HEK293T (cell line): ENCODE data around the gene DTNBP1.

Source experiments
- CTCF ChIA-PET: fragments of 350-600 bp; formaldehyde crosslinking; extraction: SDS; loops from one replicate; lab custom pipeline; 2021; ENCODE audit warnings: antibody characterized with exemption, inconsistent platforms; lab: Yijun Ruan, JAX
- POLR2A ChIA-PET: fragments of 350-600 bp; formaldehyde crosslinking; extraction: SDS; loops from one replicate; lab custom pipeline; 2020; ENCODE audit warnings: antibody characterized with exemption, inconsistent platforms; lab: Yijun Ruan, JAX
- DNase-seq: peaks from one replicate; pipeline ENCODE4 v3.0.0; 2012; ENCODE audit warnings: mixed read lengths; ENCODE audit errors: extremely low spot score
- ARNT ChIP-seq: fragments of 450-650 bp; IDR thresholded peaks from 2 replicates; pipeline ENCODE4 v1.6.1; 2017; ENCODE audit warnings: mild to moderate bottlenecking
- BHLHE40 ChIP-seq: fragments of 450-650 bp; IDR thresholded peaks from 2 replicates; pipeline ENCODE4 v1.6.1; 2016; ENCODE audit warnings: mild to moderate bottlenecking, moderate library complexity, borderline replicate concordance
- CTBP1 ChIP-seq: fragments of 450-650 bp; IDR thresholded peaks from 2 replicates; pipeline ENCODE4 v1.6.1; 2016; ENCODE audit warnings: borderline replicate concordance
- ELF4 ChIP-seq: fragments of 450-650 bp; IDR thresholded peaks from 2 replicates; pipeline ENCODE4 v1.6.1; 2017; ENCODE audit warnings: antibody characterized with exemption
- FOXA1 ChIP-seq: fragments of 450-650 bp; IDR thresholded peaks from 2 replicates; pipeline ENCODE4 v1.6.1; 2016; ENCODE audit warnings: mild to moderate bottlenecking
- FOXK2 ChIP-seq: fragments of 450-650 bp; IDR thresholded peaks from 2 replicates; pipeline ENCODE4 v1.6.1; 2016; ENCODE audit warnings: mild to moderate bottlenecking
- FOXM1 ChIP-seq: fragments of 450-650 bp; IDR thresholded peaks from 2 replicates; pipeline ENCODE4 v1.6.1; 2017; ENCODE audit warnings: mild to moderate bottlenecking, borderline replicate concordance
- HDGF ChIP-seq: fragments of 450-650 bp; IDR thresholded peaks from 2 replicates; pipeline ENCODE4 v1.6.1; 2017; ENCODE audit warnings: antibody characterized with exemption, borderline replicate concordance
- L3MBTL2 ChIP-seq: fragments of 450-650 bp; conservative IDR thresholded peaks from 2 replicates; pipeline ENCODE4 v1.6.1; 2016; ENCODE audit warnings: mild to moderate bottlenecking
- LEF1 ChIP-seq: fragments of 450-650 bp; IDR thresholded peaks from 2 replicates; pipeline ENCODE4 v1.6.1; 2017; ENCODE audit warnings: mild to moderate bottlenecking, borderline replicate concordance
- NFRKB ChIP-seq: fragments of 450-650 bp; IDR thresholded peaks from 2 replicates; pipeline ENCODE4 v1.6.1; 2016; ENCODE audit warnings: mild to moderate bottlenecking, moderate library complexity
- SP1 ChIP-seq: fragments of 450-650 bp; IDR thresholded peaks from 2 replicates; pipeline ENCODE4 v1.6.1; 2017
- SUZ12 ChIP-seq: fragments of 450-650 bp; IDR thresholded peaks from 2 replicates; pipeline ENCODE4 v1.6.1; 2016; ENCODE audit warnings: mild to moderate bottlenecking
- TARDBP ChIP-seq: fragments of 450-650 bp; IDR thresholded peaks from 2 replicates; pipeline ENCODE4 v1.6.1; 2016
- ZNF384 ChIP-seq: fragments of 450-650 bp; IDR thresholded peaks from 2 replicates; pipeline ENCODE4 v1.6.1; 2016
- TF ChIP-seq, protein P1 (sequence below): fragments of 450-650 bp; IDR thresholded peaks from 2 replicates; pipeline ENCODE4 v1.6.1; 2016

The DTNBP1 gene

DNA sequence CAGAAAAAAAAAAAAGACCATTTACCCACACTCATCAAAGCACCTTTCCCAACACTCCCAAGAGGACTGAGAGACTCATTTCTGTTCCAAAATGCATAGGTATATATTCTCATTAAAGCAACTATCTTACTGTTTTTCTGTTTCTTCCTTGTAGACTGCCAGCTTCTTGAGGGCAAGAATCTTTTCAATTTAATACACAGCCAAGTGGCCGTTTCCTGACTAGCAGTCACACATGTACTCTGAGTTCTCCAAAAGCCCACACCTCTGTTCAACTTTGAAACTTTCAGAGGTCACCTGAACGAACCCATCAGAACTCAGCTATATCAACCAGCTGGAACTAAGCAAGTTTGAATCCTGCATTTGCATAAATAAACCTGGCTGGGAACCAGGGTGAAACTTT, 92.7 kb downstream of the DTNBP1 start:
- DNase-seq = no peak
- ChIA-PET CTCF (interaction anchor here (0.6 kb wide), 1 partner anchor 1395 kb away, joined by 8 read pairs; no protein-coding TSS in a partner anchor), POLR2A (no interaction called here)
- no peak for TF ChIP-seq SUZ12

DNA sequence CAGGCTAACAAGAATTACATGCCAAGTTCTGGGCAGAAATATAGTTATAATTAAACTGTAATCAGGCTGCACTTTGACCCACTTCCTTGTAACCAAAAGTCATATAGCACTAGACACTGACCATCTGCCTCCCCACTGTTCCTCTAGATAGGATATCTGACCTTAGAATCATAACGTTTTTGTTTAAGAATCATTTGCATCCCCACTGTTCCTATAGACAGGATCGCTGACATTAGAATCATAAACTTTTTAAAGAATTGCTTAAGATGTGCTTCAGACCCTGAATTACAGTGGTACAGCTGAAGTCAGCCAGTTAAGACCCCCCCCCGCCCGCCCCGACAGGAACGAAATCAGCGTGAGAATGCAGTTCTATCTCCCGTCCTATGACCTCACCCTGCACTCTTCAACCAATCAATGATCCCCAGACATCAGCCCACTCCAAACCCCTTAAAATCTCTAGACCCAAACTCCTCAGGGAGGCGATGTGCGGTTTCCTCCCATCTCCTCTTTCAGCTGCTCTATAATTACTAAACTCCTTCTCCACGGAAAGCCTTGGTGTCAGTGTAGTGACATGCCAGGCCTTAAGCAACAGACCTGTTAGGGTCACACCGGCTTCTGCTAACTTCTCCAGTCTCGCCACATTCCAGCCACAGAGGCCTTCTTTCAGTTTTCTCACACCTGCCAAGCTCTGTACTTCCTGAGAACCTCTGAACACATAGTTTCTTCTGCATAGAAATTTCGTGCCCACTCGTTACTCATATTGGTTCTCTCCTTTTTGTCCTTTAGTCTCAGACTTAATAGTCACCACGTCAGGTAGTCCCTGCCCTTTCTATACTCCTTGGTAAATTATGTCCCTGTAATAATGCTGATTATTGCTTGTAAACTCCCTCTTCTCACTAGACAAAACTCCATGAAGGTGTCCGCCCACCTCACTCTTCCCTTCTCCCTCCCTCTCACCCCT, 93.5 kb downstream of the DTNBP1 start:
- POLR2A ChIA-PET = no interaction called here
- DNase-seq = no peak

DNA sequence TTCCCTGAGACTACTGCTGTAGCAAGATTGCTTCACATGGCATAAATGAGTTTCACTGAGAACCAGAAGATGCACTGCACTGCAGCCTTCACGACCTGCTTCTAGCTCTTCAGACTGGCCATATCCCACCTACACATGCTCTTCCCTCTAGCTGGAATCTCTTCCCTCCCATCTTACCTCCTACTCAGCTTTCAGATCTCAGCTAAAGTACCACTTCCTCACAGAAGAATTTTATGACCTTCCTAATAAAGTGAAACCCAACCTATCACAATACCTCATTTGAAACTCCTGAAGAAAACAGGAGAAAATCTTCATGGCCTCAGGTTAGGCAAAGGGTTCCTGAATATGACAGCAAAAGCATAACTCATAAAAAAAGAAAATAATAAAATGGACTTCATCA, 99.9 kb downstream of the DTNBP1 start:
- no peak for DNase-seq
- POLR2A ChIA-PET = no interaction called here

More for the DNA sequence above, 93.5 kb downstream of the DTNBP1 start:
- CTCF ChIA-PET = no interaction called here
- TF ChIP-seq ZNF384 = no peak
- TF ChIP-seq FOXK2 = no peak
- no peak for TF ChIP-seq FOXA1
- no peak for TF ChIP-seq CTBP1
- TF ChIP-seq NFRKB = no peak
- no peak for TF ChIP-seq SP1
- no peak for TF ChIP-seq SUZ12
- TF ChIP-seq, protein P1, sequence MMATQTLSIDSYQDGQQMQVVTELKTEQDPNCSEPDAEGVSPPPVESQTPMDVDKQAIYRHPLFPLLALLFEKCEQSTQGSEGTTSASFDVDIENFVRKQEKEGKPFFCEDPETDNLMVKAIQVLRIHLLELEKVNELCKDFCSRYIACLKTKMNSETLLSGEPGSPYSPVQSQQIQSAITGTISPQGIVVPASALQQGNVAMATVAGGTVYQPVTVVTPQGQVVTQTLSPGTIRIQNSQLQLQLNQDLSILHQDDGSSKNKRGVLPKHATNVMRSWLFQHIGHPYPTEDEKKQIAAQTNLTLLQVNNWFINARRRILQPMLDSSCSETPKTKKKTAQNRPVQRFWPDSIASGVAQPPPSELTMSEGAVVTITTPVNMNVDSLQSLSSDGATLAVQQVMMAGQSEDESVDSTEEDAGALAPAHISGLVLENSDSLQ = no peak
- no peak for TF ChIP-seq LEF1
- TF ChIP-seq HDGF = no peak
- TF ChIP-seq FOXM1 = no peak
- no peak for TF ChIP-seq BHLHE40
- TF ChIP-seq TARDBP = no peak
- TF ChIP-seq ELF4 = no peak

DNA sequence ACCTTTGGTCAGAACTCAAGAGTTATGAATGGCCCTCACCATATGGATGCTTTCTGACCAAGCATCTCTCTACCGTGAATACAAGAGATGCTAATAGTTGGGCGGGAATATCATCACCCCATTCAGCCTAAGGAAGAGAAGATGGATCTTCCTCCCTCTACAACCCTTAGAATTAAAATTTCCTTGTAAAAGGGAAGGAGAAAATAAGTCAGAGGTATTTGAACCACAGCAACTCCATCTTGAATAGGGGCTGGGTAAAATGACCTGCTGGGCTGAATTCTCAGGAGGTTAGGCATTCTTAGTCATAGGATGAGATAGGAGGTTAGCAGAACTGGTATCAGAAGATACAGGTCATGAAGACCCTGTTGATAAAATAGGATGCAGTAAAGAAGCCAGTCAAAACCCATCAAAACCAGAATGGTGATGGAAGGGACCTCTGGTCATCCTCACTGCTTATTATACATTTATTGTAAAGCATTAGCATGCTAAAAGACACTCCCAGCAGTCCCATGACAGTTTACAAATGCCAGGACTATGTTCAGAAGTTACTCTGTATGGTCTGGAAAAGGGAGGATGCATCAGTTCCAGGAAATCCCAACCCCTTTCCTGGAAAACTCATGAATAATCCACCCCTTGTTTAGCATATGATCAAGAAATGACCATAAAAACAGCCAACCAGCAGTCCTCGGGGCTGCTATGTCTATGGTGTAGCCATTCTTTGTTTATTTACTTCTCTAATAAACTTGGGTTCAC, 101.2 kb downstream of the DTNBP1 start:
- CTCF ChIA-PET = interaction anchor here (0.7 kb wide), 1 partner anchor 418 kb away, joined by 3 read pairs; no protein-coding TSS in a partner anchor
- no peak for DNase-seq
- POLR2A ChIA-PET = no interaction called here
- TF ChIP-seq, protein P1 = no peak
- no peak for TF ChIP-seq LEF1
- TF ChIP-seq ZNF384 = no peak
- TF ChIP-seq FOXM1 = no peak
- no peak for TF ChIP-seq ELF4
- no peak for TF ChIP-seq CTBP1
- TF ChIP-seq ARNT = no peak
- no peak for TF ChIP-seq BHLHE40
- no peak for TF ChIP-seq SUZ12
- no peak for TF ChIP-seq HDGF
- TF ChIP-seq TARDBP = no peak
- no peak for TF ChIP-seq FOXA1
- no peak for TF ChIP-seq FOXK2
- TF ChIP-seq NFRKB = no peak
- no peak for TF ChIP-seq SP1
- no peak for TF ChIP-seq L3MBTL2

More for the DNA sequence above, 99.9 kb downstream of the DTNBP1 start:
- TF ChIP-seq SUZ12 = no peak
- CTCF ChIA-PET = no interaction called here

DNA sequence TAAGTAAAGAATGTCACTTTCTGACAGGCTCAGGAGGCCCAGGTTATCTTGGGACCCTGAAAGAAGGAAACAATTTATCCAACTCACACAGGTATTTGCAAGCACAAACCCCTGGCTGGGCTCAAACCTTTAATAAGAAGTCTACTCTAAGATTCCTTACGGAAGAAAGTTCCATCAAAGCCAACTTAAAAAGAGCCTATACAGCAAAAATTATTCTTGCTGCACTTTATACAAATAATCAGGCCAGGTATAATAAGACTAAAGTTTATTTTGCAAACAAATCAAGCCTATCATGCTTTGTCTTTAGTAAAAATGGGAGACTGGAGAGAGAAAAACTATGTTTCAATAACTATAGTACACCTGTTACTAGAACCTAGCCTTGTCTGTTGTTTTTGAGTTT, 102.1 kb downstream of the DTNBP1 start:
- ChIA-PET CTCF (no interaction called here), POLR2A (no interaction called here)
- TF ChIP-seq SUZ12 (no peak), FOXM1 (no peak), NFRKB (no peak), FOXK2 (no peak), SP1 (no peak), ZNF384 (no peak), CTBP1 (no peak), HDGF (no peak), TARDBP (no peak), ELF4 (no peak)
- DNase-seq = no peak

DNA sequence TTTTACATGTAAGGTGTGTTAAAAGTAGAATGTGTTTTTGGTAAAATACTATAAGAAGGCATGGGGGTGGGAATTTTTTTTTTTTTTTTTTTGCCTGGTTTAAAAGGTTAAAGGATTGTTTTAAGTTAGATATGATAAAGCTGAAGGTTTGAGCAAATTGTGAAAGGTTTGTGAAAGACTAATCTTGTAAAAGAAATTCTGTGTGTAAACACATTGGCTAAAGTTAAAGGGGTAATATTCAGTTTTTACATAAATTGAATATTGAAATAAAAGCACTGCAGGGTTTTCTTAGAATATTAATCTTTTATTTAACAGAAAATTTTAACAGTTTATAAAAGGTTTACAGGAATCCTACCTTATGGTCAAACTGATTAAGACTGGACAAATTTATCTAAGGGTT, 105.7 kb downstream of the DTNBP1 start:
- ChIA-PET POLR2A (no interaction called here), CTCF (interaction anchor here (0.5 kb wide), 1 partner anchor 321 kb away, joined by 3 read pairs; no protein-coding TSS in a partner anchor)
- DNase-seq = no peak
- TF ChIP-seq SUZ12 (no peak), HDGF (no peak), ELF4 (no peak), FOXM1 (no peak), CTBP1 (no peak), L3MBTL2 (no peak), SP1 (no peak), FOXK2 (no peak), TARDBP (no peak), ARNT (no peak), ZNF384 (no peak)
